ENCODE results near the gene ATF2.

Gene ATF2

GRCh38 chr2:175034716-175035115 is 133.3 kb downstream of the ATF2 start:
- POLR2A ChIA-PET = no interaction called here
- CTCF ChIA-PET = no interaction called here
- no peak for DNase-seq (ENCODE audit: extremely low spot score)
- TF ChIP-seq LEF1 (IDR thresholded peaks at IDR 0.05; ENCODE audit: borderline replicate concordance) (no peak), NFRKB (IDR thresholded peaks at IDR 0.05) (no peak), FOXA1 (IDR thresholded peaks at IDR 0.05) (no peak), ZNF384 (IDR thresholded peaks at IDR 0.05) (no peak), PKNOX1 (IDR thresholded peaks at IDR 0.05) (no peak), BHLHE40 (IDR thresholded peaks at IDR 0.05; ENCODE audit: borderline replicate concordance) (no peak), FOXM1 (IDR thresholded peaks at IDR 0.05; ENCODE audit: borderline replicate concordance) (no peak), TARDBP (IDR thresholded peaks at IDR 0.05) (no peak), FOXK2 (IDR thresholded peaks at IDR 0.05) (no peak)

- DNase-seq (ENCODE audit: extremely low spot score) = peak; percentile 60
- TF ChIP-seq BHLHE40 (IDR thresholded peaks at IDR 0.05; ENCODE audit: borderline replicate concordance) (no peak), ZNF384 (IDR thresholded peaks at IDR 0.05) (no peak), HDGF (IDR thresholded peaks at IDR 0.05; ENCODE audit: borderline replicate concordance) (no peak), ELF4 (IDR thresholded peaks at IDR 0.05) (no peak), PKNOX1 (IDR thresholded peaks at IDR 0.05) (no peak), SP1 (IDR thresholded peaks at IDR 0.05) (no peak), NFRKB (IDR thresholded peaks at IDR 0.05) (no peak), FOXA1 (IDR thresholded peaks at IDR 0.05) (no peak), FOXK2 (IDR thresholded peaks at IDR 0.05) (no peak), TARDBP (IDR thresholded peaks at IDR 0.05) (no peak)
- POLR2A ChIA-PET = no interaction called here
- CTCF ChIA-PET = interaction anchor here (0.6 to 1.3 kb wide), 8 partner anchors 11 to 298 kb away, joined by 3 to 5 read pairs (median 4); no protein-coding TSS in a partner anchor
Measured at GRCh38 chr2:175030380-175031271, 137.4 kb downstream of the ATF2 start.

GRCh38 chr2:175027755-175028154 is 140.2 kb downstream of the ATF2 start:
- CTCF ChIA-PET = no interaction called here
- no peak for TF ChIP-seq ARNT (IDR thresholded peaks at IDR 0.05)
- no peak for TF ChIP-seq L3MBTL2 (conservative IDR thresholded peaks at IDR 0.05)
- no peak for TF ChIP-seq HDGF (IDR thresholded peaks at IDR 0.05; ENCODE audit: borderline replicate concordance)
- no peak for TF ChIP-seq FOXA1 (IDR thresholded peaks at IDR 0.05)
- DNase-seq (ENCODE audit: extremely low spot score) = no peak
- POLR2A ChIA-PET = no interaction called here

GRCh38 chr2:175026385-175026784 is 141.6 kb downstream of the ATF2 start:
- TF ChIP-seq ELF4 (IDR thresholded peaks at IDR 0.05) (no peak), TARDBP (IDR thresholded peaks at IDR 0.05) (no peak), SUZ12 (IDR thresholded peaks at IDR 0.05) (no peak), HDGF (IDR thresholded peaks at IDR 0.05; ENCODE audit: borderline replicate concordance) (no peak), LEF1 (IDR thresholded peaks at IDR 0.05; ENCODE audit: borderline replicate concordance) (no peak), L3MBTL2 (conservative IDR thresholded peaks at IDR 0.05) (no peak), BHLHE40 (IDR thresholded peaks at IDR 0.05; ENCODE audit: borderline replicate concordance) (no peak), ZNF384 (IDR thresholded peaks at IDR 0.05) (no peak), ARNT (IDR thresholded peaks at IDR 0.05) (no peak), CTBP1 (IDR thresholded peaks at IDR 0.05; ENCODE audit: borderline replicate concordance) (no peak)
- POLR2A ChIA-PET = no interaction called here

GRCh38 chr2:175025946-175026345 is 142.1 kb downstream of the ATF2 start:
- POLR2A ChIA-PET = no interaction called here
- DNase-seq (ENCODE audit: extremely low spot score) = no peak
- no peak for TF ChIP-seq L3MBTL2 (conservative IDR thresholded peaks at IDR 0.05)
- TF ChIP-seq ARNT (IDR thresholded peaks at IDR 0.05) = no peak
- no peak for TF ChIP-seq FOXA1 (IDR thresholded peaks at IDR 0.05)
- no peak for TF ChIP-seq SP1 (IDR thresholded peaks at IDR 0.05)
- CTCF ChIA-PET = interaction anchor here (0.6 kb wide), 1 partner anchor 1338 kb away, joined by 5 read pairs; no protein-coding TSS in a partner anchor

More at GRCh38 chr2:175026385-175026784, 141.6 kb downstream of the ATF2 start:
- CTCF ChIA-PET = interaction anchor here (0.6 kb wide), 1 partner anchor 1337 kb away, joined by 5 read pairs; no protein-coding TSS in a partner anchor
- no peak for DNase-seq (ENCODE audit: extremely low spot score)

DNA sequence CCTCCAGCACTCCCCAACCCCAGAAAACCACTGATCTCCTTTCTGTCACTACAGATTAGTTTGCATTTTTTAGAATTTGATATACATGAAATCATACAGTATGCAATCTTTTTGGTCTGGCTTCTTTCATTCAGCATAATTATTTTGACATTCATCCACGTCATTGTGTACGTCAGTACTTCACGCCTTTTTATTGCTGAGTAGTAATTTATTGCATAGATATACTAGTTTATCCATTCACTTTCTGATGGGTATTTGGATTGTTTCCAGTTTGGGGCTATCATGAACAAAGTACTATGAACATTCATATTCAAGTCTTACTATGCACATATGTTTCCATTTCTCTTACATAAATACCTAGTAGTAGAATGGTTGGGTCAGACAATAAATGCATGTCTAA is 142.8 kb downstream of the ATF2 start:
- POLR2A ChIA-PET = no interaction called here
- CTCF ChIA-PET = no interaction called here
- TF ChIP-seq LEF1 (IDR thresholded peaks at IDR 0.05; ENCODE audit: borderline replicate concordance) = no peak
- TF ChIP-seq TARDBP (IDR thresholded peaks at IDR 0.05) = no peak
- no peak for TF ChIP-seq L3MBTL2 (conservative IDR thresholded peaks at IDR 0.05)
- TF ChIP-seq ARNT (IDR thresholded peaks at IDR 0.05) = no peak
- TF ChIP-seq HDGF (IDR thresholded peaks at IDR 0.05; ENCODE audit: borderline replicate concordance) = no peak
- no peak for TF ChIP-seq SP1 (IDR thresholded peaks at IDR 0.05)
- TF ChIP-seq ELF4 (IDR thresholded peaks at IDR 0.05) = no peak
- no peak for TF ChIP-seq CTBP1 (IDR thresholded peaks at IDR 0.05; ENCODE audit: borderline replicate concordance)
- no peak for TF ChIP-seq NFRKB (IDR thresholded peaks at IDR 0.05)
- no peak for TF ChIP-seq PKNOX1 (IDR thresholded peaks at IDR 0.05)
- no peak for TF ChIP-seq SUZ12 (IDR thresholded peaks at IDR 0.05)
- TF ChIP-seq FOXK2 (IDR thresholded peaks at IDR 0.05) = no peak
- DNase-seq (ENCODE audit: extremely low spot score) = no peak

All from HEK293T (cell line).